MCF 10A (cell line): ENCODE results near the gene MYO18B. TPM values are rescaled to one million over a fixed set of nuclear protein-coding genes. Genes with fewer than 3 reads are reported as not detected.

ENCODE experiments used
- BruUV-seq: library from RNA; stranded (reverse); fragments of 400-500 nt; replicated peaks from 2 replicates; lab custom pipeline; 2021; lab: Mats Ljungman, UMichigan
- CTCF ChIA-PET: fragments of 300-600 bp; sonication (Branson Sonifier 250); formaldehyde crosslinking; extraction: SDS; loops from one replicate; lab custom pipeline; 2021; ENCODE audit warnings: antibody characterized with exemption, inconsistent platforms; lab: Yijun Ruan, JAX
- POLR2A ChIA-PET: fragments of 300-600, 350-650 bp; sonication (Branson Sonifier 250); formaldehyde crosslinking; extraction: SDS; loops from one replicate; lab custom pipeline; 2020; ENCODE audit warnings: antibody characterized with exemption, inconsistent platforms; lab: Yijun Ruan, JAX
- DNase-seq: peaks from one replicate; pipeline ENCODE4 v3.0.0-alpha.2; 2018; ENCODE audit not compliant: unreplicated experiment
- H3K27ac Mint-ChIP-seq: one replicate; pipeline ENCODE4 v1.8.0; 2022; ENCODE audit warnings: mild to moderate bottlenecking, low read depth, mixed read lengths; ENCODE audit not compliant: unreplicated experiment
- H3K27me3 Mint-ChIP-seq: one replicate; pipeline ENCODE4 v1.8.0; 2022; ENCODE audit warnings: mixed read lengths; ENCODE audit not compliant: insufficient read depth, unreplicated experiment
- H3K36me3 Mint-ChIP-seq: one replicate; pipeline ENCODE4 v1.8.0; 2022; ENCODE audit warnings: mild to moderate bottlenecking, moderate library complexity, mixed read lengths; ENCODE audit not compliant: insufficient read depth, unreplicated experiment
- H3K4me1 Mint-ChIP-seq: one replicate; pipeline ENCODE4 v1.8.0; 2022; ENCODE audit warnings: mixed read lengths; ENCODE audit not compliant: insufficient read depth, unreplicated experiment
- H3K4me3 Mint-ChIP-seq: one replicate; pipeline ENCODE4 v1.8.0; 2022; ENCODE audit warnings: mild to moderate bottlenecking, moderate library complexity, mixed read lengths; ENCODE audit not compliant: unreplicated experiment
- H3K9me3 Mint-ChIP-seq: one replicate; pipeline ENCODE4 v1.8.0; 2022; ENCODE audit warnings: mixed read lengths; ENCODE audit not compliant: unreplicated experiment
- intact Hi-C: fragments of 100-400 bp; cut with micrococcal nuclease; formaldehyde crosslinking; loops from 2 replicates; pipeline ENCODE4 v1.14.1; 2022
- total RNA-seq: library from RNA; stranded (reverse); gene quantifications from 2 replicates; pipeline ENCODE4 v1.2.3, GENCODE V29; 2022
- TF ChIP-seq, protein P1 (sequence below): fragments of 200-600 bp; IDR thresholded peaks from one replicate; pipeline ENCODE4 v1.8.0; 2022; ENCODE audit warnings: antibody characterized with exemption, mild to moderate bottlenecking; ENCODE audit not compliant: unreplicated experiment

Gene MYO18B
- total RNA-seq, 1 experiment from 2014 or later: 0.07 TPM

DNA sequence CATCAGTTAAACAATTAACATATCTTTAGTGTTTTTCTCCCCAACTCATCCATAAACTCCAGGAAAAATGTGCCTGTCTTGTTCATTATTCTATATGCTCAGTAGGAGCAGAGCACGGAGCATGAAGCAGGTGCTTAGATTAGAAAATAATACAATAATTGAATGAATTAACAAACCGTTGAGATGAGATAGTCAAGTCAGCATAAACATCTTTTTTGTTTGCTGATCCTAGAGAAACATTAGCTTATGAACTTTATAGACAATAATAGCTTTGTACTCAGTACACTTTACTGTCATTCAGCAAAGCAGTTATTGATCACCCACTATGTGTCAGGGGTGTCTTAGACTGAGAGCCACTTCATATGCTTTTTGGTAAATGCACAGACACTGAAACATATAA is 322.1 kb downstream of the MYO18B start:
- Mint-ChIP-seq H3K4me1 (no peaks in the 10 kb centered on the region), H3K36me3 (no peaks in the 10 kb centered on the region), H3K9me3 (no peaks in the 10 kb centered on the region), H3K27ac (no peak overlapping the region), H3K27me3 (peaks cover 18% of the 10 kb centered on the region), H3K4me3 (no peak overlapping the region)
- intact Hi-C loops: no loop called here
- CTCF ChIA-PET: no interaction called here
- BruUV-seq: no TSS peak
- TF ChIP-seq, protein P1, sequence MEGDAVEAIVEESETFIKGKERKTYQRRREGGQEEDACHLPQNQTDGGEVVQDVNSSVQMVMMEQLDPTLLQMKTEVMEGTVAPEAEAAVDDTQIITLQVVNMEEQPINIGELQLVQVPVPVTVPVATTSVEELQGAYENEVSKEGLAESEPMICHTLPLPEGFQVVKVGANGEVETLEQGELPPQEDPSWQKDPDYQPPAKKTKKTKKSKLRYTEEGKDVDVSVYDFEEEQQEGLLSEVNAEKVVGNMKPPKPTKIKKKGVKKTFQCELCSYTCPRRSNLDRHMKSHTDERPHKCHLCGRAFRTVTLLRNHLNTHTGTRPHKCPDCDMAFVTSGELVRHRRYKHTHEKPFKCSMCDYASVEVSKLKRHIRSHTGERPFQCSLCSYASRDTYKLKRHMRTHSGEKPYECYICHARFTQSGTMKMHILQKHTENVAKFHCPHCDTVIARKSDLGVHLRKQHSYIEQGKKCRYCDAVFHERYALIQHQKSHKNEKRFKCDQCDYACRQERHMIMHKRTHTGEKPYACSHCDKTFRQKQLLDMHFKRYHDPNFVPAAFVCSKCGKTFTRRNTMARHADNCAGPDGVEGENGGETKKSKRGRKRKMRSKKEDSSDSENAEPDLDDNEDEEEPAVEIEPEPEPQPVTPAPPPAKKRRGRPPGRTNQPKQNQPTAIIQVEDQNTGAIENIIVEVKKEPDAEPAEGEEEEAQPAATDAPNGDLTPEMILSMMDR: no peak
- no peak for DNase-seq
- POLR2A ChIA-PET: no interaction called here

DNA sequence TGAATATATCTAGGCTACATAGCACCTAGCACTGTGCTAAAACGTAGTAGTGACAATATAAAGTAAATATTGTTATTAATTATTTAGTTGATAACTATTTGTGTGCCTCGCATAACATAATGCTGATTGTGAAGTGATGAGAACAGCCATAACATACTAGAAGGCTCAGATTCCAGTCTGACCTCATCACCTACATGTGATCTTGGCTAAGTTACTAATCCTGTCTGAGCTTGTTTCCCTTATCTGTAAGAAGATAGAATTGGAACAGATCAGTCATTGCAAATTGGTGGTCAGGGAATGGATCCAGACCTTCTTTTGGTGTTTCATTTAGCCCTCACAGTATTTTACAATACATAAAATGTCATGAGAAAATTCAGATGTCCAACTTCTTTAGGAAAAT is 323.9 kb downstream of the MYO18B start:
- peaks cover 23% of the 10 kb centered on the region for H3K27me3 Mint-ChIP-seq
- H3K36me3 Mint-ChIP-seq: no peaks in the 10 kb centered on the region
- ChIA-PET POLR2A (no interaction called here), CTCF (no interaction called here)
- H3K4me3 Mint-ChIP-seq: no peak overlapping the region
- H3K9me3 Mint-ChIP-seq: no peaks in the 10 kb centered on the region
- TF ChIP-seq, protein P1: no peak
- no TSS peak for BruUV-seq
- no peaks in the 10 kb centered on the region for H3K4me1 Mint-ChIP-seq
- H3K27ac Mint-ChIP-seq: no peak overlapping the region
- intact Hi-C loops: no loop called here
- no peak for DNase-seq

DNA sequence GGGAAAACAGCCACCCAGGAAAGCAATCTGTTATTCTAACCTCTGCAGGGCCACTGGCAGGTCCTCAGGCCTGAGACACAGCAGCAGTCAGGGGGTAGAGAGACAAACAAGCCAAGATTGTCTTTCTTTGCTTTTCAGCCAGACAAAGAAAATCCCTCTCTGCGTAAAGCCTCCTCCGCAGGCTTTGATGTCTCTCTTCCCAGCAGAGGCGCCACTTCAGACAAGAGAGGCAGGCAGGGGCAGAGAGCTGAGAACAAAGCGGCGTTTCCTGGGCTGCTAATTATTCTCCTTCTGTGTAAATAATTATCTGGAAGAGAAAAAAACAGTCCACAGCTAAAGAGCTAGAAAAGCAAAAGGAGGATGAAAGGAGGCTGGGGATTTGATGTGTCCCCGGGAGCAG is 324.5 kb downstream of the MYO18B start:
- no peak overlapping the region for H3K27ac Mint-ChIP-seq
- H3K36me3 Mint-ChIP-seq: no peaks in the 10 kb centered on the region
- DNase-seq: no peak
- H3K4me3 Mint-ChIP-seq: no peak overlapping the region
- ChIA-PET CTCF (no interaction called here), POLR2A (no interaction called here)
- no peaks in the 10 kb centered on the region for H3K4me1 Mint-ChIP-seq
- H3K9me3 Mint-ChIP-seq: no peaks in the 10 kb centered on the region
- BruUV-seq: no TSS peak
- peaks cover 28% of the 10 kb centered on the region for H3K27me3 Mint-ChIP-seq
- intact Hi-C loops: no loop called here
- TF ChIP-seq, protein P1: no peak

DNA sequence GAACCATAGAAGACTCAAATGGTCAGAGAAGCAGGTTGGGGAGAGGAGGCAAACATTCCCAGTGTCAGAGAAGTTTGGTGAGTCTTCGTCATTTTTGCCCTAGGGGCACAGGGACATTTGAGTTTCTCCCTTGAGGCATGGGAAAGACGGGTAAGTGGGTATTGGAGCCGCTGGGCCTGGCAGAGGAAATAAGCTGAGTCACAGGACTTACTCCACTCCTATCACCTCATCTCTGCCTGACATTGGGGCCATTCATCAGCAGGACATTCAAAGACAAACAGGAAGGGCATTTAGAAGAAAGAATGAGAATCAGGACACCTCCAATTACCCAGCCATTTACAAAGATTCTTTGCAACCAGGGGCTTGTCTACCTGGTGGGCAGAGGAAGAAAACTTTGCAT is 326.6 kb downstream of the MYO18B start:
- Mint-ChIP-seq H3K27ac (no peak overlapping the region), H3K36me3 (no peaks in the 10 kb centered on the region), H3K4me3 (no peak overlapping the region), H3K9me3 (peaks cover 1% of the 10 kb centered on the region), H3K4me1 (no peaks in the 10 kb centered on the region), H3K27me3 (peaks cover 28% of the 10 kb centered on the region)
- TF ChIP-seq, protein P1: no peak
- intact Hi-C loops: no loop called here
- BruUV-seq: no TSS peak
- ChIA-PET CTCF (no interaction called here), POLR2A (no interaction called here)
- DNase-seq: no peak
